H4 (cell line): ENCODE measurements around the gene GTF2F2. TPM values are rescaled to one million over a fixed set of nuclear protein-coding genes. Genes with fewer than 3 reads are reported as not detected.

Source experiments
- DNase-seq: peaks from one replicate; pipeline ENCODE4 v3.0.0-alpha.2; 2015; ENCODE audit warnings: low spot score
- total RNA-seq: library from RNA; depleted of rRNA; stranded (reverse); fragments of >200 nt; shearing (Covaris generic); gene quantifications from 2 replicates; pipeline ENCODE4 v1.2.3, GENCODE V29; 2014; rRNA removed

GTF2F2 gene
- 28.9 and 36.5 TPM in 2 replicates for total RNA-seq

- DNase-seq, result peak; percentile 75
Observed at GRCh38 chr13:45119991-45120864, at the start of gene GTF2F2. GTF2F2 (plus strand) TSS chr13:45120510; CDS start chr13:45120656, 146 bp downstream.

GRCh38 chr13:45073809-45074208 lies 46.5 kb upstream of the GTF2F2 start:
- no peak for DNase-seq

- no peak for DNase-seq
Observed at GRCh38 chr13:45074721-45075120, 45.6 kb upstream of the GTF2F2 start.

GRCh38 chr13:45078003-45078402 lies 42.3 kb upstream of the GTF2F2 start:
- no peak for DNase-seq

DNA sequence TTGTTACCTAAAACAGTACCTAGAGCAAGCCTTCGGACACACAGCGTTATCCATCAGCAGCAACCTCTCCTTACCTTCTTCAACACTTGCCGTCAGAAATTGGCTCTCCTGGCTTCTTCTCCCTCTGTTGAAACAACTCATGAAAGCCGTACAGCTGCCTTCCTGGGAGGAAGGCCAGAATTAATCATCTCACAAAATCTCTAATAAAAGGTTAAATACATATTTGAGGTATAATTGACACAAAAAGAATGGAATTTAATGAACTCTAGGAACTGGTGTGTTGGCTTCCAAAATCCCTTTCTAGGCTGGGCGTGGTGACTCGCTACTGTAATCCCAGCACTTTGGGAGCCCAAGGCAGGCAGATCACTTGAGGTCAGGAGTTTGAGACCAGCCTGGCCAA lies 37.3 kb upstream of the GTF2F2 start:
- DNase-seq, result no peak

DNA sequence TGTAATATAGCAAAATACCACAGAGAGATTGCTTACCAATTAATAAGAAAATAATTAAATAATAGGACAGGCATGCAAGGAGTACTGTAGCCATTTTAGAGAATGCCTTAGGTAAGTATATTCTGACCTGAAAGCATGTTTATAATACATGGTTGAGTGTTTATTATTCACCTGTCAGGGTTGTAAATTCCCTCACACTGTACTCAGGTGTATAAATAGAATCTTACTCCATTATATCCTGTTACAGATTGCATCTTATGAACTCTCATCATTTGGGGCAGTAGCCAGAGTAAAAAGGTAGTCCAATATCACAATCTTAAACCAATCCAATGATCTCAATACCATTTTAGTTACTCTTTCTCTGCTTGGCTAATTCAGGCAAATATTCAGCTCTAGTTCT lies 35.8 kb upstream of the GTF2F2 start:
- no peak for DNase-seq

GRCh38 chr13:45086484-45086883 lies 33.8 kb upstream of the GTF2F2 start:
- no peak for DNase-seq

- peak; percentile 49 for DNase-seq
Observed at GRCh38 chr13:45092663-45093062, 27.6 kb upstream of the GTF2F2 start.

DNA sequence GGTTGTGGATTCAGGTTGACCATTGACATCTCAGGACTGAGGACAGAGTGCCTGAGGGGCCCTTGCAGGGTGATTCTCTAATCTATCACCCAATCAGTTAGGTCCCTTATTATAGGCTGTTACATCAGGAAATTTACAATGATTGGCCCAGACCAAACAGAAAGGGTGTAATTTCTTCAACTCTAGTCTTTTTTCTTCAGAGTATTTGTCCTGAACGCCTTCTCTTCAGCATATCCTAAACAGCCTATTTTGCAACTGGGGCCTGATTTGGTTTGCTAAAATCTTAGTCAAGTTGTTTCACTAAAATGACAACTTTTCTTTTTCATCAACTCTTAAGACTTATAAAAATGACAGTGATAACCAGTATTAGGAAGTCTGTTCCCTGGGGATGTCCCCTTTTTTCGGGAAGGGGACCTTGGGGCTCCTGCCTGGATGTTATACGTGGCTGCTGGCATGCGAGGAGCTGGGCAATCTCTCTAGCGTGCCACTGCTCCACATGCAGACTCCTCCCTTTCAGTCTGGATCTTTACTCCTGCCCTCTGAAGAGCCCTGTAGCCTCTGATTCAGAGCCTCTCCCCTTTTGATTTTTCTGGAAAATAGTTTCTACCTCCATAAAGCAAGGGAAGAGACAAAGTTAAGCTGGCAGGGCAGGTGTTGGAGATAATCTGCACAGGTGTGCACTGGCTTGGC lies 19.6 kb upstream of the GTF2F2 start:
- no peak for DNase-seq

DNA sequence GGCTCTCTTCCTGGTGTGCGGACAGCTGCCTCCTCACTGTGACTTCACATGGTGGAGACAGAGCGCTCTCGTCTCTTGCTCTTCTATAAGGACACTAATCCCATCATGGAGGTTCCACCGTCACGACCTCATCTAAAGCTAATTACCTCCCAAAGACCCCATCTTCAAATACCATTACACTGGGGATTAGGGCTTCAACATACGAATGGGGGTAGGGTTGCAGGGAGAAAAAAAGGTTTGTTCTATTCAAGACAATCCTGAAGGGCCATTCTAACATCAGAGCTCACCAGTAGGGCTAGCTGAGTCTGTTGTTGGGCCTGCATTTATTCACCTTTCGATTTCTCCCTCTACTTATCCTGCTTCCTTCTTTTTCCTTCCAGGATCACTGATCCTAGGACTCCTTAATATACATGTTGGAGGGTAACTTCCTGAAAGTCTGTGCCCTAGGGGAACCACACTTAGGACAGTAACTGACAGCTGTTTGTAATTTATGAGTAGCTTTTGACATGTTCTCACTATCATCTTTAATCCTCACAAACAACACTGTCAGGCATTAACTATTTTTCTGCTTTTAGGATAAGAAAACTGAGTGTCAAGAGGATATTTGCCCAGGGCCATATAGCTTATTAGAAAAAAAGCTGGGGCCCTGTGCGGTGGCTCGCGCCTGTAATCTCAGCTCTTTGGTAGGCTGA lies 18.8 kb upstream of the GTF2F2 start:
- DNase-seq, result no peak

DNA sequence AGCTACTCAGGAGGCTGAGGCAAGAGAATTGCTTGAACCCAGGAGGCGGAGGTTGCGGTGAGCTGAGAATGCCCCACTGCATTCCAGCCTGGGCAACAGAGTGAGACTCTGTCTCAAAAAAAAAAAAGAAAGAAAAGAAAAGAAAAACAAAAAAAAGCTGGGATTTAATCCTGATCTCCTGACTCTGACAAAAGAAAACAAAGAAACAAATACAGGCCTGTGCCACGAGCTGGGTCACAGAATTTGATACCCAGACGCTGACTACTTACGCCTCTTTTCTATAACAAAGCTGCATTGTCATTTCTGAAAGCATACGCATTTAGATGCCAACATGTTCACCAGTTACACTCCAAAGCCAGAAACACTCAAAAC lies 18.2 kb upstream of the GTF2F2 start:
- no peak for DNase-seq

DNA sequence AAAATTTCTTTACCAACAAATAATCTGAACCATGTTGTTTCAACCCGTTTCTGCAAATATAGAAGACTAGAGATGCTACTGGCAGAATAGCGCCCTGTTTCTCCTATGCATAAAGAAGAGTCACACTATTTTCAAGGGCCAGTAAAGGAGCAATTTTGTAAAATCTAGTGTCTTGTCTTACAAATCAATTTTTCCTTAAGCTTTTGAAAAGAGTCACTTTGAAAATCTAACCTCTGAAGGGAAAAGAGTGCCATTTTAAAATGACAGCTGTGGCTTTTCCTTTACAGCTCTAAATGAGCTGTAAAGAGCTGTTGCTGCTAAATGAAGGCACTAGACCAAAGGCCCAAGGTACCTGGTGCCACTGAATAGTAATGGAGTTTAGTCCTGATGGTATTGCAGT lies 16.9 kb upstream of the GTF2F2 start:
- no peak for DNase-seq

- no peak for DNase-seq
Observed at GRCh38 chr13:45104261-45104660, 16.0 kb upstream of the GTF2F2 start.

DNA sequence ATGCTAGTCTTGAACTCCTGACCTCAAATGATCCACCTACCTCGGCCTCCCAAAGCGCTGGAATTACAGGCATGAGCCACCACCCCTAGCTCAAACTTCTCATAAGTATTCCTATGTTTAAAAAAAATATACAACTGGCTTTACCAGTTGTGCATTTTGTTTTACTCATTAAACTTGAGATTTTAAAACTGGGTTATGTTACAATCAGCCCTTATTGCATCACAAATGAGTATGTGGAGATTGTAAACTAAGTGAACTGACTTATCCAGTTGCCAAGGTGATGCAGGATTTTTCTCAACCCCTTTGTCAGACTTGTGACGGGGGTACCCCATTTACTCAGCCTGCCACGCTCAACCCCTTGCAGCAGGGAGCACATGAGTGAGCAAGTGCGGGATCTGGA lies 14.4 kb upstream of the GTF2F2 start:
- no peak for DNase-seq

GRCh38 chr13:45107539-45107938 lies 12.8 kb upstream of the GTF2F2 start:
- DNase-seq, result no peak

- DNase-seq, result no peak
Observed at GRCh38 chr13:45108716-45109101, 11.6 kb upstream of the GTF2F2 start.

- no peak for DNase-seq
Observed at GRCh38 chr13:45109102-45109720, 11.1 kb upstream of the GTF2F2 start.

GRCh38 chr13:45113233-45114224 lies 6.8 kb upstream of the GTF2F2 start:
- DNase-seq, result no peak

- no peak for DNase-seq
Observed at GRCh38 chr13:45119469-45119990, 780 bp upstream of the GTF2F2 start.

- no peak for DNase-seq
Observed at GRCh38 chr13:45120967-45121831, 889 bp downstream of the GTF2F2 start.
